Gastrocnemius medialis (tissue), 4 donors: Measurements from ENCODE around the gene NELL2.

Experiments used
- POLR2A ChIP-seq, 2 donors: fragments of 450-650 bp; IDR thresholded peaks; one replicate each; pipeline ENCODE4 v1.6.1; 2017; ENCODE audit warnings: antibody characterized with exemption in 2 of 2, mild to moderate bottlenecking in 2 of 2, moderate library complexity in 2 of 2
- TF ChIP-seq, protein P1 (sequence below), 5 experiments: fragments of 450-650 bp in 3 of 5; fragments of 200-600 bp in 2 of 5; sonication (generic) in 2 of 5; IDR thresholded peaks in 4 of 5; conservative IDR thresholded peaks in 1 of 5; 1 replicate in 4 of 5; 2 replicates in 1 of 5; pipeline ENCODE4 v1.5.1; 2016 to 2019; ENCODE audit warnings: antibody characterized with exemption in 5 of 5, mild to moderate bottlenecking in 3 of 5, moderate library complexity in 3 of 5

DNA sequence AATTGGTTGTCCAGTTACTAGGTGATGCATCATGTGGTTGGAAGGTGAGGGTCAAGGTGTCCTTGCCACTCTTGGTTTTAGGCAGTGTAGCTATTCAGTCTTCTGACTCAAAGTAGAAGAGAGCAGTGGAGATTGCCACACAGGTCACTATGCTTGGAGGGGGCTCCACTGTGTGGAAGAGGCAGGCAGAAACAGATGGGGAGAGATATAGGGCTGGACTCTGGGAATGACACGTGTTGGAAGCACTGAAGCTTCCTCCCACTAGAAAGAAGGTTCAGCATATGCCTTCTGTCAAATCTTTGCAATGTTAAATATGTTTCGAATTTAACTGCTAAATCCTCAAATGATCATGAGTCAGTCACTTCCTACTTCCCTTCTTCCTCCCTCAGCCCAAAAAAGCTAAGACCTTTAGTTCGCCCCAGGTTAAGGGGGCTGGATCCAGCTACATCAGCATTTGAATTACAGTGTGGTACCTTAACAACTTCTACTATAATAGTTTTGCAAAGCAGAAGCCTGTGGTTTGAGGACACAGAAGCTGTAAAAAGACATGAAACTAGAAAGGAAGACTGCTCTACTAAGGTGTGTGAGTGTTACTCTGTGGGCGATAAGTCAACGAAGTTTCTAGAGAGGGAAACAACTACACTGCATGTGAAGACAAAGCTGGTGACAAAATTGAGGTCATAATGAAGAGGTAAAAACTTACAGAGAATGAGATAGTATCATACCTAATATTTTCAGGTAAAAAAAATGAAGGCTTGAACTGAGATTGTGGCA, 228.0 kb downstream of the NELL2 start:
- no peak for TF ChIP-seq POLR2A (IDR thresholded peaks at IDR 0.05)
- TF ChIP-seq, protein P1, sequence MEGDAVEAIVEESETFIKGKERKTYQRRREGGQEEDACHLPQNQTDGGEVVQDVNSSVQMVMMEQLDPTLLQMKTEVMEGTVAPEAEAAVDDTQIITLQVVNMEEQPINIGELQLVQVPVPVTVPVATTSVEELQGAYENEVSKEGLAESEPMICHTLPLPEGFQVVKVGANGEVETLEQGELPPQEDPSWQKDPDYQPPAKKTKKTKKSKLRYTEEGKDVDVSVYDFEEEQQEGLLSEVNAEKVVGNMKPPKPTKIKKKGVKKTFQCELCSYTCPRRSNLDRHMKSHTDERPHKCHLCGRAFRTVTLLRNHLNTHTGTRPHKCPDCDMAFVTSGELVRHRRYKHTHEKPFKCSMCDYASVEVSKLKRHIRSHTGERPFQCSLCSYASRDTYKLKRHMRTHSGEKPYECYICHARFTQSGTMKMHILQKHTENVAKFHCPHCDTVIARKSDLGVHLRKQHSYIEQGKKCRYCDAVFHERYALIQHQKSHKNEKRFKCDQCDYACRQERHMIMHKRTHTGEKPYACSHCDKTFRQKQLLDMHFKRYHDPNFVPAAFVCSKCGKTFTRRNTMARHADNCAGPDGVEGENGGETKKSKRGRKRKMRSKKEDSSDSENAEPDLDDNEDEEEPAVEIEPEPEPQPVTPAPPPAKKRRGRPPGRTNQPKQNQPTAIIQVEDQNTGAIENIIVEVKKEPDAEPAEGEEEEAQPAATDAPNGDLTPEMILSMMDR (IDR thresholded peaks at IDR 0.05 in 4 of 5, conservative IDR thresholded peaks at IDR 0.05 in 1 of 5), result no peak
